Neural progenitor cell (in vitro differentiated cells): ENCODE results near the gene PLB1. TPM values are rescaled to one million over a fixed set of nuclear protein-coding genes. Genes with fewer than 3 reads are reported as not detected.
A peak's percentile ranks its signal among the peaks of the same experiment; 100 is the strongest.

Experiments used
- DNase-seq: peaks from one replicate; pipeline ENCODE4 v3.0.0-alpha.2; 2016; ENCODE audit warnings: low spot score
- H2AFZ ChIP-seq: fragments of 200-600 bp; sonication (generic); replicated peaks from 2 replicates; pipeline ENCODE4 v1.6.1; 2016; ENCODE audit warnings: antibody characterized with exemption
- H3F3A ChIP-seq: fragments of 200-600 bp; sonication (generic); 2 replicates; pipeline ENCODE4 v1.6.1; 2016; ENCODE audit warnings: antibody characterized with exemption, low read depth
- H3K27ac ChIP-seq: fragments of 200-600 bp; sonication (generic); 2 replicates; pipeline ENCODE4 v1.5.1; 2016; ENCODE audit warnings: mild to moderate bottlenecking
- H3K27me3 ChIP-seq: fragments of 200-600 bp; sonication (generic); 2 replicates; pipeline ENCODE4 v1.6.1; 2016; ENCODE audit warnings: mild to moderate bottlenecking, moderate library complexity
- H3K36me3 ChIP-seq: fragments of 200-600 bp; sonication (generic); 2 replicates; pipeline ENCODE4 v1.5.1; 2016
- H3K4me1 ChIP-seq: fragments of 200-600 bp; sonication (generic); 2 replicates; pipeline ENCODE4 v1.6.1; 2016; ENCODE audit warnings: mixed run types
- H3K4me2 ChIP-seq: fragments of 200-600 bp; sonication (generic); 2 replicates; pipeline ENCODE4 v1.6.1; 2016
- H3K4me3 ChIP-seq: fragments of 200-600 bp; sonication (generic); 2 replicates; pipeline ENCODE4 v1.5.1; 2016
- H3K79me2 ChIP-seq: fragments of 200-600 bp; sonication (generic); 2 replicates; pipeline ENCODE4 v1.6.1; 2016; ENCODE audit warnings: low read depth
- H3K9ac ChIP-seq: fragments of 200-600 bp; sonication (generic); 2 replicates; pipeline ENCODE4 v1.6.1; 2016
- H3K9me3 ChIP-seq: fragments of 200-600 bp; sonication (generic); 2 replicates; pipeline ENCODE4 v1.5.1; 2016; ENCODE audit warnings: low read depth
- H4K20me1 ChIP-seq: fragments of 200-600 bp; sonication (generic); 2 replicates; pipeline ENCODE4 v1.6.1; 2016; ENCODE audit warnings: low read depth
- H3K27ac Mint-ChIP-seq: 3 replicates; pipeline ENCODE4 v1.8.0; 2021; ENCODE audit warnings: mixed read lengths
- H3K27me3 Mint-ChIP-seq: 2 replicates; pipeline ENCODE4 v1.8.0; 2022; ENCODE audit warnings: low read depth, mild to moderate bottlenecking, inconsistent platforms, moderate library complexity, mixed read lengths; ENCODE audit not compliant: insufficient read depth
- H3K36me3 Mint-ChIP-seq: 3 replicates; pipeline ENCODE4 v1.8.0; 2021; ENCODE audit warnings: mixed read lengths
- H3K4me1 Mint-ChIP-seq: 3 replicates; pipeline ENCODE4 v1.8.0; 2021; ENCODE audit warnings: mixed read lengths
- H3K4me3 Mint-ChIP-seq: 3 replicates; pipeline ENCODE4 v1.8.0; 2021; ENCODE audit warnings: mild to moderate bottlenecking, moderate library complexity, mixed read lengths
- H3K9me3 Mint-ChIP-seq: 3 replicates; pipeline ENCODE4 v1.8.0; 2020; ENCODE audit warnings: mixed read lengths
- EZH2 ChIP-seq: fragments of 200-600 bp; sonication (generic); IDR thresholded peaks from 2 replicates; pipeline ENCODE4 v1.6.1; 2017; ENCODE audit warnings: antibody characterized with exemption, mild to moderate bottlenecking, moderate library complexity
- EZH2phosphoT487 ChIP-seq: fragments of 200-600 bp; sonication (generic); IDR thresholded peaks from 2 replicates; pipeline ENCODE4 v1.6.1; 2017; ENCODE audit warnings: antibody characterized with exemption
- total RNA-seq: library from RNA; depleted of rRNA; stranded (reverse); fragments of >200 nt; gene quantifications from 2 replicates; pipeline ENCODE4 v1.2.3, GENCODE V29; 2015; ENCODE audit warnings: low replicate concordance
- TF ChIP-seq, protein P1 (sequence below): fragments of 200-600 bp; sonication (generic); IDR thresholded peaks from 2 replicates; pipeline ENCODE4 v1.5.1; 2017; ENCODE audit warnings: antibody characterized with exemption, mild to moderate bottlenecking

The PLB1 gene
- total RNA-seq, 1 donor from 2014 or later: not detected

- Histone ChIP-seq H3F3A (no peaks in the 10 kb centered on the region), H3K4me3 (no peak overlapping the region), H3K9me3 (no peaks in the 10 kb centered on the region), H3K4me2 (no peak overlapping the region), H3K4me1 (peaks cover 7% of the 10 kb centered on the region), H3K9ac (no peak overlapping the region), H3K36me3 (no peaks in the 10 kb centered on the region), H3K79me2 (no peaks in the 10 kb centered on the region), H4K20me1 (no peaks in the 10 kb centered on the region), H3K27ac (no peak overlapping the region), H2AFZ (no peak overlapping the region), H3K27me3 (peaks cover 25% of the 10 kb centered on the region)
- DNase-seq: no peak
- H3K9me3 Mint-ChIP-seq: no peaks in the 10 kb centered on the region
- peak overlapping the region; percentile 54 for H3K27ac Mint-ChIP-seq
- peaks cover 6% of the 10 kb centered on the region for H3K27me3 Mint-ChIP-seq
- H3K36me3 Mint-ChIP-seq: no peaks in the 10 kb centered on the region
- H3K4me3 Mint-ChIP-seq: peak overlapping the region; percentile 40
- TF ChIP-seq EZH2phosphoT487 (no peak), EZH2 (no peak)
- TF ChIP-seq, protein P1, sequence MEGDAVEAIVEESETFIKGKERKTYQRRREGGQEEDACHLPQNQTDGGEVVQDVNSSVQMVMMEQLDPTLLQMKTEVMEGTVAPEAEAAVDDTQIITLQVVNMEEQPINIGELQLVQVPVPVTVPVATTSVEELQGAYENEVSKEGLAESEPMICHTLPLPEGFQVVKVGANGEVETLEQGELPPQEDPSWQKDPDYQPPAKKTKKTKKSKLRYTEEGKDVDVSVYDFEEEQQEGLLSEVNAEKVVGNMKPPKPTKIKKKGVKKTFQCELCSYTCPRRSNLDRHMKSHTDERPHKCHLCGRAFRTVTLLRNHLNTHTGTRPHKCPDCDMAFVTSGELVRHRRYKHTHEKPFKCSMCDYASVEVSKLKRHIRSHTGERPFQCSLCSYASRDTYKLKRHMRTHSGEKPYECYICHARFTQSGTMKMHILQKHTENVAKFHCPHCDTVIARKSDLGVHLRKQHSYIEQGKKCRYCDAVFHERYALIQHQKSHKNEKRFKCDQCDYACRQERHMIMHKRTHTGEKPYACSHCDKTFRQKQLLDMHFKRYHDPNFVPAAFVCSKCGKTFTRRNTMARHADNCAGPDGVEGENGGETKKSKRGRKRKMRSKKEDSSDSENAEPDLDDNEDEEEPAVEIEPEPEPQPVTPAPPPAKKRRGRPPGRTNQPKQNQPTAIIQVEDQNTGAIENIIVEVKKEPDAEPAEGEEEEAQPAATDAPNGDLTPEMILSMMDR: no peak
- H3K4me1 Mint-ChIP-seq: peaks cover 13% of the 10 kb centered on the region
These were observed 69.2 kb downstream of the PLB1 start for GRCh38 chr2:28565033-28565432.

DNA sequence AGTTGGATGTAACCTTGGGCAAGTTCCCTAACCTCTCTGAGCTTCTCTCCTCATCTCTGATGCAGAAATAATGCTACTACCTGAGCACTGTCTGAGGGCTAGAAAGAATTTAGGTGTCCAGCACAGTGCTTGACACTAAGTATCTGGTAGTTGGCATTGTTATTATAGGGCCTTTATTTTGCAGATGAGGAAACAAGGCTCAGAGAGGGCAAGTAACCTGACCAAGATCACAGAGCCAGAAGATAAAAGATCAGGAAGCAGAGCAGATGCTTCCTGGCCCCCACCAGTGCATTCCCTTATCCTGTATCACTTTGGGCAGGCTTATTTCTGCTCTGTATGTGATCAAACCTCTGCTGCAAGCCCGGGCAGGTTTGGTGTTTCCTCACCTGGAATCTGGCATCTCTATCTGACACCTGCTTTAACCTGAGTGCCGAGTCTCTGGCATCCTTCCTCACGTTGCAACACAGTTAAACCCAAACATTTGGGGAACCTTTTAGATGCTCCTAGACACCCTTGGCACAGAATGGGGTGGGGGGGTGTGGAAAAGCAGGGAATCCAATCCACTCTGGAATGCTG lies 69.9 kb downstream of the PLB1 start:
- Mint-ChIP-seq H3K4me3 (peak overlapping the region; percentile 88), H3K9me3 (peaks cover 1% of the 10 kb centered on the region), H3K27me3 (peaks cover 6% of the 10 kb centered on the region), H3K27ac (peak overlapping the region; percentile 51), H3K36me3 (no peaks in the 10 kb centered on the region), H3K4me1 (peaks cover 13% of the 10 kb centered on the region)
- no peak overlapping the region for H3K27ac ChIP-seq
- peaks cover 25% of the 10 kb centered on the region for H3K27me3 ChIP-seq
- H3K4me1 ChIP-seq: peaks cover 7% of the 10 kb centered on the region
- H2AFZ ChIP-seq: peak overlapping the region; percentile 100
- peak overlapping the region; percentile 86 for H3K4me2 ChIP-seq
- H4K20me1 ChIP-seq: no peaks in the 10 kb centered on the region
- H3K79me2 ChIP-seq: no peaks in the 10 kb centered on the region
- TF ChIP-seq EZH2 (no peak), EZH2phosphoT487 (no peak)
- TF ChIP-seq, protein P1: no peak
- no peaks in the 10 kb centered on the region for H3K9me3 ChIP-seq
- no peaks in the 10 kb centered on the region for H3K36me3 ChIP-seq
- no peak for DNase-seq
- no peak overlapping the region for H3K9ac ChIP-seq
- H3K4me3 ChIP-seq: no peak overlapping the region
- no peaks in the 10 kb centered on the region for H3F3A ChIP-seq

DNA sequence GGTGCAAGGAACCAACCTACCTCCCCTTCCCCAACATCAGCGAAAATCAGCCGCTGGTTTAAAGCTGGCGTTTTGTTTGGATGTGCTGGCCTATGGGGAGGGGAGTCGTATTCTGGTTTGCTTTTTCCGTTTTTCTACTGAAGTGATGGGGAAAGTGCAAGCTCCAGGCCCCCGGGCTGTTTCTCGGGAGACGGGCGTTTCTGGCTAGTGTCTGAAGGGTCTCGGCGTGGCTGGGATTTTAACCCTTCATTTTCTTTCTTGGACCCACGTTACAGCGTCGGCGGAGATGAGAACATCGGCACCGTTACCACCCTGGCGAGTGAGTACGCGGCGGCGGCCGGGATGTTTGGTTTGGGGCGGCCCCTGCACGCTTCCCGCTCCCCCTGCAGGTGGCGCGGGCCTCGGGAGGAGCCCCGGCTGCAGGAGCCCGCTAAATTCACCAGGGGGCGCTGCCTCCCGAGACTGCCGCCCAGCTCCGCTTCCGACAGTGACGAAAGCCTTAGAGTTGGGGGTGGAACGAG lies 70.7 kb downstream of the PLB1 start:
- Histone ChIP-seq H2AFZ (peak overlapping the region; percentile 100), H3K79me2 (no peaks in the 10 kb centered on the region), H4K20me1 (no peaks in the 10 kb centered on the region), H3F3A (no peaks in the 10 kb centered on the region), H3K4me1 (peaks cover 7% of the 10 kb centered on the region), H3K9ac (no peak overlapping the region), H3K27me3 (peaks cover 25% of the 10 kb centered on the region), H3K4me2 (peak overlapping the region; percentile 86), H3K36me3 (no peaks in the 10 kb centered on the region), H3K27ac (no peak overlapping the region), H3K4me3 (peak overlapping the region; percentile 52), H3K9me3 (no peaks in the 10 kb centered on the region)
- peak; percentile 93 for DNase-seq
- Mint-ChIP-seq H3K27ac (peak overlapping the region; percentile 91), H3K27me3 (peaks cover 6% of the 10 kb centered on the region), H3K36me3 (no peaks in the 10 kb centered on the region), H3K9me3 (peaks cover 2% of the 10 kb centered on the region), H3K4me1 (peaks cover 13% of the 10 kb centered on the region), H3K4me3 (peak overlapping the region; percentile 88)
- TF ChIP-seq, protein P1: peak; percentile 100
- TF ChIP-seq EZH2phosphoT487 (no peak), EZH2 (peak; percentile 25)
